Mesodermal cell (in vitro differentiated cells): Measurements from ENCODE around the gene CEP128.
"Not testable (repeated sequence)": the region's sequence is repeated elsewhere in the genome, so short reads cannot be mapped to it uniquely, and the experiment has no call there.

Source experiments
- H3K27ac ChIP-seq: 2 replicates; pipeline ENCODE4 v1.7.0; 2013; ENCODE audit warnings: mild to moderate bottlenecking, low read depth, low read length, moderate library complexity; ENCODE audit not compliant: severe bottlenecking
- H3K36me3 ChIP-seq: 2 replicates; pipeline ENCODE4 v1.7.1; 2013; ENCODE audit warnings: mild to moderate bottlenecking, low read length, moderate library complexity; ENCODE audit not compliant: control insufficient read depth, insufficient read depth
- H3K4me1 ChIP-seq: one replicate; pipeline ENCODE4 v1.7.1; 2013; ENCODE audit warnings: mild to moderate bottlenecking, low read length; ENCODE audit not compliant: insufficient read depth, control insufficient read depth, poor library complexity, severe bottlenecking
- H3K4me3 ChIP-seq: 2 replicates; pipeline ENCODE4 v1.7.0; 2013; ENCODE audit warnings: low read length, control low read depth, mild to moderate bottlenecking; ENCODE audit not compliant: insufficient read depth, poor library complexity, severe bottlenecking; ENCODE audit errors: extremely low read depth
- H3K9me3 ChIP-seq: 2 replicates; pipeline ENCODE4 v1.7.1; 2013; ENCODE audit warnings: mild to moderate bottlenecking, low read length, moderate library complexity; ENCODE audit not compliant: control insufficient read depth
- WGBS, 2 experiments: methylation state at CpG; one replicate each; pipeline ENCODE4 v1.1.5; 2013; ENCODE audit warnings: missing lambda C conversion rate in 2 of 2; ENCODE audit not compliant: insufficient coverage in 2 of 2; 5-methylcytosine and 5-hydroxymethylcytosine counted together

CEP128 gene

GRCh38 chr14:80953211-80953610 lies 11.7 kb upstream of the CEP128 start:
- H3K9me3 ChIP-seq, H3K27ac ChIP-seq, H3K36me3 ChIP-seq, H3K4me3 ChIP-seq, H3K4me1 ChIP-seq: not testable (repeated sequence)
- 85 to 96% methylated on average over 9 to 14 of the region's 18 CpGs for WGBS, 2 experiments

GRCh38 chr14:80951491-80951890 lies 10.0 kb upstream of the CEP128 start:
- Histone ChIP-seq H3K4me1 (no peaks in the 10 kb centered on the region), H3K36me3 (no peaks in the 10 kb centered on the region), H3K4me3 (no peak overlapping the region), H3K27ac (no peak overlapping the region), H3K9me3 (no peaks in the 10 kb centered on the region)
- no CpG with 5 or more reads among the region's 4 CpGs for WGBS, 2 experiments

- no CpG with 5 or more reads among the region's 1 CpG for WGBS, 2 experiments
- H3K9me3 ChIP-seq, result no peaks in the 10 kb centered on the region
- H3K4me3 ChIP-seq, result no peak overlapping the region
- H3K4me1 ChIP-seq, result no peaks in the 10 kb centered on the region
- no peak overlapping the region for H3K27ac ChIP-seq
- no peaks in the 10 kb centered on the region for H3K36me3 ChIP-seq
Measured at GRCh38 chr14:80948291-80948690, 6.8 kb upstream of the CEP128 start.

- no peak overlapping the region for H3K4me3 ChIP-seq
- H3K9me3 ChIP-seq, result no peaks in the 10 kb centered on the region
- H3K27ac ChIP-seq, result no peak overlapping the region
- 89% methylated on average over 3 of the region's 4 CpGs; no CpG with 5 or more reads in 1 of the 2 experiments for WGBS, 2 experiments
- no peaks in the 10 kb centered on the region for H3K36me3 ChIP-seq
- no peaks in the 10 kb centered on the region for H3K4me1 ChIP-seq
Measured at GRCh38 chr14:80946797-80947196, 5.3 kb upstream of the CEP128 start.

- no peaks in the 10 kb centered on the region for H3K9me3 ChIP-seq
- no CpG with 5 or more reads among the region's 1 CpG for WGBS, 2 experiments
- no peak overlapping the region for H3K27ac ChIP-seq
- no peaks in the 10 kb centered on the region for H3K36me3 ChIP-seq
- no peaks in the 10 kb centered on the region for H3K4me1 ChIP-seq
- no peak overlapping the region for H3K4me3 ChIP-seq
Measured at GRCh38 chr14:80946187-80946586, 4.6 kb upstream of the CEP128 start.

- H3K36me3 ChIP-seq, result no peaks in the 10 kb centered on the region
- peaks cover 7% of the 10 kb centered on the region for H3K4me1 ChIP-seq
- no peak overlapping the region for H3K27ac ChIP-seq
- H3K4me3 ChIP-seq, result no peak overlapping the region
- no peaks in the 10 kb centered on the region for H3K9me3 ChIP-seq
- WGBS, 2 experiments, result 75 to 82% methylated on average over 3 of the region's 5 CpGs
Measured at GRCh38 chr14:80944861-80945617, 3.5 kb upstream of the CEP128 start.

- WGBS, 2 experiments, result 64 to 86% methylated on average over 3 to 4 of the region's 5 CpGs
- peak overlapping the region; percentile 85 for H3K4me3 ChIP-seq
Measured at GRCh38 chr14:80942191-80942600, 658 bp upstream of the CEP128 start.

GRCh38 chr14:80940146-80940545 lies 1.4 kb downstream of the CEP128 start:
- no peaks in the 10 kb centered on the region for H3K9me3 ChIP-seq
- H3K4me3 ChIP-seq, result no peak overlapping the region
- 71 to 86% methylated on average over 1 of the region's 1 CpG for WGBS, 2 experiments
- peaks cover 7% of the 10 kb centered on the region for H3K4me1 ChIP-seq
- H3K27ac ChIP-seq, result no peak overlapping the region
- peaks cover 7% of the 10 kb centered on the region for H3K36me3 ChIP-seq

More at GRCh38 chr14:80942191-80942600, 658 bp upstream of the CEP128 start:
- Histone ChIP-seq H3K4me1 (peaks cover 7% of the 10 kb centered on the region), H3K27ac (no peak overlapping the region), H3K9me3 (no peaks in the 10 kb centered on the region), H3K36me3 (peaks cover 2% of the 10 kb centered on the region)

GRCh38 chr14:80933686-80934085 lies 7.9 kb downstream of the CEP128 start:
- Histone ChIP-seq H3K4me1 (no peaks in the 10 kb centered on the region), H3K4me3 (no peak overlapping the region), H3K9me3 (no peaks in the 10 kb centered on the region), H3K27ac (no peak overlapping the region), H3K36me3 (peaks cover 16% of the 10 kb centered on the region)
- WGBS, 2 experiments, result 89 to 94% methylated on average over 4 of the region's 4 CpGs

GRCh38 chr14:80933282-80933681 lies 8.3 kb downstream of the CEP128 start:
- H3K9me3 ChIP-seq, result no peaks in the 10 kb centered on the region
- no peak overlapping the region for H3K27ac ChIP-seq
- H3K36me3 ChIP-seq, result peaks cover 16% of the 10 kb centered on the region
- H3K4me1 ChIP-seq, result no peaks in the 10 kb centered on the region
- H3K4me3 ChIP-seq, result no peak overlapping the region

- H3K4me1 ChIP-seq, result peaks cover 3% of the 10 kb centered on the region
- H3K9me3 ChIP-seq, result no peaks in the 10 kb centered on the region
- H3K36me3 ChIP-seq, result peaks cover 9% of the 10 kb centered on the region
- no peak overlapping the region for H3K4me3 ChIP-seq
- 92% methylated on average over 5 to 7 of the region's 8 CpGs for WGBS, 2 experiments
- no peak overlapping the region for H3K27ac ChIP-seq
Measured at GRCh38 chr14:80930836-80931389, 10.6 kb downstream of the CEP128 start.
